ENCODE measurements around the gene CBLN3. TPM values are rescaled to one million over a fixed set of nuclear protein-coding genes. Genes with fewer than 3 reads are reported as not detected.

CBLN3 gene
- total RNA-seq, 2 experiments from 2014 or later = 1.6 to 1.7 TPM

DNA sequence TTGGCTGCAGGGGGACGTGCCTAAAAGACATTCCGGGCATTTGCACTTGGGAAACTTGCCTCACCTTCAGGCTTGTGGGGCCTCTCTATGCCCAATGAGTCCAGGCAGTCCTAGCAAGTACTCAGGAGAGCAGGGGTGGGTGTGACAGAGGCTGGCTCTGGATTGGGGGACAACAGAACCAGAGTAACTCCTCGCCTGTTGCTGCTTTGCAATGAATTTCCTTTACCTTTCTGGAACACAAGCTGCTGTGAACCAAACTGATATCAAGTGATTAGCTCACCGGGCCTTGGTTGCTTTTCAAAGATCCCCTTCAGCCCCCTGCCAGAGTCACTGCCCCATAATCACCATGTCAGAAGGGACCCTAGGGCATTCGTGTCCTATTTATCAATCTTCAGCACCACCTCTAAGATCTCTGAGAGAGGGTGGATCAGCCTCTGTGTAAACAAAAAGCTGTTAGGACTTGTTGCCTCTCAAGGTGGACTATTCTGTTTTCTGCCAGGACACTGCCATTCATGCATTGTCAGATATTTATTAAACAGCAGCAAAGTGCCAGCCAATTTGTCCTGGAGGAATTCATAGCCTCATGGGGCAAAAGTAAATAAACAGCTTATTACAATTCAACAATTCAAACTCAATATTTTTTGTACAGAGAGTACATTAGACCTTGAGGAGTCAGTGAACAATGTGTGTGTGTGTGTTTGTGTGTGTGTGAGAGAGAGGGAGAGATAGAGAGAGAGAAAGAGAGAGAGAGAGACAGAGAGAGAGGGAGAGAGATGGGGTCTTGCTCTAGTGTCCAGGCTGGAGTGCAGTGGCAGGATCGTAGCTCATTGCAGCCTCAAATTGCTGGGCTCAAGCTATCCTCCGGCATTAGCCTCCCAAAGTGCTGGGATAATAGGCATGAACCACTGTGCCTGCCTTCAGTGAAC, 50.2 kb downstream of the CBLN3 start:
- H3K4me1 Mint-ChIP-seq (ENCODE audit: low read depth) = no peaks in the 10 kb centered on the region
- H3K27me3 Mint-ChIP-seq = no peaks in the 10 kb centered on the region
- ChIA-PET POLR2A (interaction anchor here (1.9 kb wide), 1 partner anchor 51 kb away, joined by 5 read pairs; no protein-coding TSS in a partner anchor), CTCF (no interaction called here)
- Histone ChIP-seq H3K9me3 (ENCODE audit: control insufficient read depth in 1 of 2, insufficient read depth in 1 of 2, low read length in 2 of 2) (no peaks in the 10 kb centered on the region), H3K27ac (ENCODE audit: low read depth in 1 of 2, low read length in 2 of 2) (no peak overlapping the region), H3K36me3 (ENCODE audit: insufficient read depth, low read length) (no peaks in the 10 kb centered on the region), H3K27me3 (ENCODE audit: control insufficient read depth in 1 of 2, insufficient read depth in 2 of 2, low read length in 2 of 2) (no peaks in the 10 kb centered on the region), H3K4me3 (ENCODE audit: low read length) (no peak overlapping the region), H3K4me1 (ENCODE audit: insufficient read depth, low read length) (no peaks in the 10 kb centered on the region)
- H3K27ac Mint-ChIP-seq = no peak overlapping the region
- no peaks in the 10 kb centered on the region for H3K36me3 Mint-ChIP-seq (ENCODE audit: low read depth)
- H3K9me3 Mint-ChIP-seq = no peaks in the 10 kb centered on the region
- no peak overlapping the region for H3K4me3 Mint-ChIP-seq
- intact Hi-C loops (cut with DNase I, micrococcal nuclease) = no loop called here
- TF ChIP-seq, protein P1, sequence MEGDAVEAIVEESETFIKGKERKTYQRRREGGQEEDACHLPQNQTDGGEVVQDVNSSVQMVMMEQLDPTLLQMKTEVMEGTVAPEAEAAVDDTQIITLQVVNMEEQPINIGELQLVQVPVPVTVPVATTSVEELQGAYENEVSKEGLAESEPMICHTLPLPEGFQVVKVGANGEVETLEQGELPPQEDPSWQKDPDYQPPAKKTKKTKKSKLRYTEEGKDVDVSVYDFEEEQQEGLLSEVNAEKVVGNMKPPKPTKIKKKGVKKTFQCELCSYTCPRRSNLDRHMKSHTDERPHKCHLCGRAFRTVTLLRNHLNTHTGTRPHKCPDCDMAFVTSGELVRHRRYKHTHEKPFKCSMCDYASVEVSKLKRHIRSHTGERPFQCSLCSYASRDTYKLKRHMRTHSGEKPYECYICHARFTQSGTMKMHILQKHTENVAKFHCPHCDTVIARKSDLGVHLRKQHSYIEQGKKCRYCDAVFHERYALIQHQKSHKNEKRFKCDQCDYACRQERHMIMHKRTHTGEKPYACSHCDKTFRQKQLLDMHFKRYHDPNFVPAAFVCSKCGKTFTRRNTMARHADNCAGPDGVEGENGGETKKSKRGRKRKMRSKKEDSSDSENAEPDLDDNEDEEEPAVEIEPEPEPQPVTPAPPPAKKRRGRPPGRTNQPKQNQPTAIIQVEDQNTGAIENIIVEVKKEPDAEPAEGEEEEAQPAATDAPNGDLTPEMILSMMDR (IDR thresholded peaks at IDR 0.05) = no peak
- DNase-seq (no peak), ATAC-seq (ENCODE audit: poor library complexity) (no peak)

DNA sequence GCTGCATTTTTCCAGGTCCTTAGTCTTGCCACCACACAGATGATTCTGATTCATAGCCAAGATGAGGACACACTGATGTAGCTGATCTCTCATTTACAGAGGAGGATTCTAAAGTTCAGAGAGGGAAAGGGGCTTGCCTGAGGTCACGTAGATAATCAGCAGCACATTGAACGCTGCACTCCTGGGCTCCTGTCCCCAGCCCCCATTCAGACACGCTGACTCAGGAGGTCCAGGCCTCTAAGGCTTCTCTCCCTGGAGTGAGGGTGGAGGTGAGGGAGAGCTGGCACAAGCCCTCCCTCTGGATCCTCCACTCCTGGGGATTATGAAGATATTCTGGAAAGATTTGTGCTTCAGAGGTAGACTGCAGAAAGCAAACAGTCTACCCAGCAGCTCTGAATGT, 51.1 kb downstream of the CBLN3 start:
- Mint-ChIP-seq H3K9me3 (no peaks in the 10 kb centered on the region), H3K4me1 (ENCODE audit: low read depth) (no peaks in the 10 kb centered on the region), H3K27ac (no peak overlapping the region), H3K36me3 (ENCODE audit: low read depth) (no peaks in the 10 kb centered on the region), H3K4me3 (no peak overlapping the region), H3K27me3 (no peaks in the 10 kb centered on the region)
- no peak overlapping the region for H3K27ac ChIP-seq (ENCODE audit: low read depth in 1 of 2, low read length in 2 of 2)
- ATAC-seq (ENCODE audit: poor library complexity) (no peak), DNase-seq (no peak)
- no peaks in the 10 kb centered on the region for H3K4me1 ChIP-seq (ENCODE audit: insufficient read depth, low read length)
- intact Hi-C loops (cut with DNase I, micrococcal nuclease) = no loop called here
- H3K4me3 ChIP-seq (ENCODE audit: low read length) = no peak overlapping the region
- CTCF ChIA-PET = no interaction called here
- H3K27me3 ChIP-seq (ENCODE audit: control insufficient read depth in 1 of 2, insufficient read depth in 2 of 2, low read length in 2 of 2) = peaks cover under 1 to 3% of the 10 kb centered on the region in 2 experiments
- H3K36me3 ChIP-seq (ENCODE audit: insufficient read depth, low read length) = no peaks in the 10 kb centered on the region
- POLR2A ChIA-PET = interaction anchor here (1.9 kb wide), 1 partner anchor 52 kb away, joined by 5 read pairs; no protein-coding TSS in a partner anchor
- TF ChIP-seq, protein P1 (IDR thresholded peaks at IDR 0.05) = no peak
- no peaks in the 10 kb centered on the region for H3K9me3 ChIP-seq (ENCODE audit: control insufficient read depth in 1 of 2, insufficient read depth in 1 of 2, low read length in 2 of 2)

DNA sequence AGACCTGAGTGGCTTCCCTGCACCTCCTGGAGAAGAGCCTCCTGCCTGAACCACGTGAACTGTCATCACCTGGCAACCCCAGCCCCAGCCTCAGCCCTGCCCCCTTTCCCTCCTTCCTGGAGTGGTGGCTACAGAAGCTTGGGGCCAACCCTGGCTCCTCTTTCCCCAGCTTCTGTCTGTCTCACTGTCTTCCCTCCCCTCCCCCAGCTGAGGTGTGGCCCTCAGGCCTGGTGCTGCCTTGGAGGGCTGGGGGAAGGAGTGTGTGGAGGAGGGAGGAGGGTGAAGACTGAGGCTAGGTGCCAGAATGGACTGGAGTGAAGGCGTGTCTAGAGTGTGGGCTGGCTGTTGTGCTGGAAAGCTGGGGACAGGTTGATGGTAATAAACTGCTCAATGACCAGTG, 51.8 kb downstream of the CBLN3 start:
- peaks cover 3 to 4% of the 10 kb centered on the region in 2 experiments for H3K27me3 ChIP-seq (ENCODE audit: control insufficient read depth in 1 of 2, insufficient read depth in 2 of 2, low read length in 2 of 2)
- H3K4me3 ChIP-seq (ENCODE audit: low read length) = no peak overlapping the region
- no peaks in the 10 kb centered on the region for H3K9me3 ChIP-seq (ENCODE audit: control insufficient read depth in 1 of 2, insufficient read depth in 1 of 2, low read length in 2 of 2)
- TF ChIP-seq, protein P1 (IDR thresholded peaks at IDR 0.05) = no peak
- Mint-ChIP-seq H3K27ac (no peak overlapping the region), H3K4me1 (ENCODE audit: low read depth) (no peaks in the 10 kb centered on the region), H3K4me3 (no peak overlapping the region), H3K36me3 (ENCODE audit: low read depth) (no peaks in the 10 kb centered on the region), H3K9me3 (no peaks in the 10 kb centered on the region), H3K27me3 (no peaks in the 10 kb centered on the region)
- POLR2A ChIA-PET = interaction anchor here (1.9 kb wide), 1 partner anchor 53 kb away, joined by 5 read pairs; no protein-coding TSS in a partner anchor
- H3K36me3 ChIP-seq (ENCODE audit: insufficient read depth, low read length) = no peaks in the 10 kb centered on the region
- no peaks in the 10 kb centered on the region for H3K4me1 ChIP-seq (ENCODE audit: insufficient read depth, low read length)
- intact Hi-C loops (cut with DNase I, micrococcal nuclease) = no loop called here
- H3K27ac ChIP-seq (ENCODE audit: low read depth in 1 of 2, low read length in 2 of 2) = no peak overlapping the region
- CTCF ChIA-PET = no interaction called here
- DNase-seq = no peak
- no peak for ATAC-seq (ENCODE audit: poor library complexity)
